IgD-negative memory B cell (primary cell): ENCODE data around the gene FMC1. TPM values are rescaled to one million over a fixed set of nuclear protein-coding genes. Genes with fewer than 3 reads are reported as not detected.
A peak's percentile ranks its signal among the peaks of the same experiment; 100 is the strongest.
"Not testable (repeated sequence)": the region's sequence is repeated elsewhere in the genome, so short reads cannot be mapped to it uniquely, and the experiment has no call there.

ENCODE experiments used
- H3K27ac Mint-ChIP-seq, 3 donors: one replicate each; pipeline ENCODE4 v1.8.0; 2020 to 2022; ENCODE audit warnings: mild to moderate bottlenecking in 3 of 3, mixed read lengths in 3 of 3, moderate library complexity in 1 of 3
- H3K27me3 Mint-ChIP-seq: one replicate; pipeline ENCODE4 v1.8.0; 2021; ENCODE audit warnings: mixed read lengths
- H3K36me3 Mint-ChIP-seq: one replicate; pipeline ENCODE4 v1.8.0; 2020; ENCODE audit warnings: mild to moderate bottlenecking, mixed read lengths
- H3K4me1 Mint-ChIP-seq, 3 donors: one replicate each; pipeline ENCODE4 v1.8.0; 2020 to 2022; ENCODE audit warnings: mixed read lengths in 3 of 3, mild to moderate bottlenecking in 1 of 3
- H3K4me3 Mint-ChIP-seq, 4 donors: one replicate each; pipeline ENCODE4 v1.8.0; 2020 to 2022; ENCODE audit warnings: mild to moderate bottlenecking in 4 of 4, mixed read lengths in 4 of 4, moderate library complexity in 3 of 4
- H3K9me3 Mint-ChIP-seq, 3 donors: one replicate each; pipeline ENCODE4 v1.8.0; 2020 to 2021; ENCODE audit warnings: mixed read lengths in 3 of 3, mild to moderate bottlenecking in 1 of 3
- polyA plus RNA-seq: library from polyadenylated mRNA; unstranded; fragments of 300-500 nt; fragmentation: Illumina TruSeq; gene quantifications from one replicate; pipeline ENCODE4 v1.2.3, GENCODE V29; 2021

FMC1 gene
- polyA plus RNA-seq, result 61.6 TPM

- Mint-ChIP-seq H3K4me3 (peak within 1 kb of the TSS; percentile 90 to 99 (median 98)), H3K9me3 (peaks cover 0 to 8% (median 4%) of the 10 kb centered on the region in 3 donors), H3K36me3 (peaks cover 3% of the 10 kb centered on the region), H3K4me1 (peaks cover 15 to 21% (median 20%) of the 10 kb centered on the region in 3 donors), H3K27ac (peak within 1 kb of the TSS; percentile 99 to 100 (median 99)), H3K27me3 (peaks cover 3% of the 10 kb centered on the region)
Measured at GRCh38 chr7:139341058-139341775, at the start of gene FMC1. TSS of gene FMC1 (plus strand) at chr7:139341337. CDS start at chr7:139341385, 48 bp downstream.

GRCh38 chr7:139292821-139293220, 48.3 kb upstream of the FMC1 start:
- no peaks in the 10 kb centered on the region for H3K4me1 Mint-ChIP-seq
- no peaks in the 10 kb centered on the region for H3K27me3 Mint-ChIP-seq
- H3K27ac Mint-ChIP-seq, result no peak overlapping the region
- no peak overlapping the region for H3K4me3 Mint-ChIP-seq
- peaks cover 10% of the 10 kb centered on the region for H3K36me3 Mint-ChIP-seq
- no peaks in the 10 kb centered on the region for H3K9me3 Mint-ChIP-seq

GRCh38 chr7:139293534-139293933, 47.6 kb upstream of the FMC1 start:
- Mint-ChIP-seq H3K27me3 (no peaks in the 10 kb centered on the region), H3K4me3 (no peak overlapping the region), H3K27ac (no peak overlapping the region), H3K36me3 (peaks cover 10% of the 10 kb centered on the region), H3K4me1 (no peaks in the 10 kb centered on the region), H3K9me3 (no peaks in the 10 kb centered on the region)

- H3K27ac Mint-ChIP-seq, result no peak overlapping the region
- no peaks in the 10 kb centered on the region for H3K27me3 Mint-ChIP-seq
- no peaks in the 10 kb centered on the region for H3K4me1 Mint-ChIP-seq
- peaks cover 10% of the 10 kb centered on the region for H3K36me3 Mint-ChIP-seq
- H3K4me3 Mint-ChIP-seq, result peak overlapping the region in 1 of 4 donors; percentile 9
- no peaks in the 10 kb centered on the region for H3K9me3 Mint-ChIP-seq
Measured at GRCh38 chr7:139294241-139294640, 46.9 kb upstream of the FMC1 start.

- no peak overlapping the region for H3K4me3 Mint-ChIP-seq
- H3K27me3 Mint-ChIP-seq, result no peaks in the 10 kb centered on the region
- no peak overlapping the region for H3K27ac Mint-ChIP-seq
- H3K36me3 Mint-ChIP-seq, result peaks cover 10% of the 10 kb centered on the region
- no peaks in the 10 kb centered on the region for H3K9me3 Mint-ChIP-seq
- H3K4me1 Mint-ChIP-seq, result no peaks in the 10 kb centered on the region
Measured at GRCh38 chr7:139294951-139295575, 46.1 kb upstream of the FMC1 start.

GRCh38 chr7:139297795-139298194, 43.3 kb upstream of the FMC1 start:
- Mint-ChIP-seq H3K36me3 (peaks cover 13% of the 10 kb centered on the region), H3K27me3 (no peaks in the 10 kb centered on the region), H3K4me3 (no peak overlapping the region), H3K9me3 (no peaks in the 10 kb centered on the region), H3K4me1 (no peaks in the 10 kb centered on the region), H3K27ac (no peak overlapping the region)

GRCh38 chr7:139299296-139299695, 41.8 kb upstream of the FMC1 start:
- no peak overlapping the region for H3K4me3 Mint-ChIP-seq
- peaks cover 13% of the 10 kb centered on the region for H3K36me3 Mint-ChIP-seq
- H3K9me3 Mint-ChIP-seq, result no peaks in the 10 kb centered on the region
- H3K27me3 Mint-ChIP-seq, result no peaks in the 10 kb centered on the region
- no peak overlapping the region for H3K27ac Mint-ChIP-seq
- no peaks in the 10 kb centered on the region for H3K4me1 Mint-ChIP-seq

GRCh38 chr7:139300390-139300789, 40.7 kb upstream of the FMC1 start:
- H3K27me3 Mint-ChIP-seq, result no peaks in the 10 kb centered on the region
- peaks cover 8% of the 10 kb centered on the region for H3K36me3 Mint-ChIP-seq
- H3K4me3 Mint-ChIP-seq, result no peak overlapping the region
- H3K9me3 Mint-ChIP-seq, result no peaks in the 10 kb centered on the region
- no peaks in the 10 kb centered on the region for H3K4me1 Mint-ChIP-seq
- H3K27ac Mint-ChIP-seq, result no peak overlapping the region

- Mint-ChIP-seq H3K27ac (no peak overlapping the region), H3K4me3 (no peak overlapping the region), H3K9me3 (no peaks in the 10 kb centered on the region), H3K4me1 (no peaks in the 10 kb centered on the region), H3K36me3 (peaks cover 13% of the 10 kb centered on the region), H3K27me3 (no peaks in the 10 kb centered on the region)
Measured at GRCh38 chr7:139304517-139304916, 36.6 kb upstream of the FMC1 start.

- H3K27ac Mint-ChIP-seq, result no peak overlapping the region
- H3K9me3 Mint-ChIP-seq, result no peaks in the 10 kb centered on the region
- peaks cover 2% of the 10 kb centered on the region for H3K27me3 Mint-ChIP-seq
- H3K4me3 Mint-ChIP-seq, result no peak overlapping the region
- H3K4me1 Mint-ChIP-seq, result peaks cover 0 to 2% (median 0%) of the 10 kb centered on the region in 3 donors
- H3K36me3 Mint-ChIP-seq, result peaks cover 3% of the 10 kb centered on the region
Measured at GRCh38 chr7:139317939-139318505, 23.1 kb upstream of the FMC1 start.

GRCh38 chr7:139321071-139321745, 19.9 kb upstream of the FMC1 start:
- Mint-ChIP-seq H3K4me3 (no peak overlapping the region), H3K36me3 (peaks cover 3% of the 10 kb centered on the region), H3K9me3 (no peaks in the 10 kb centered on the region), H3K4me1 (peaks cover 0 to 2% (median 0%) of the 10 kb centered on the region in 3 donors), H3K27ac (no peak overlapping the region), H3K27me3 (no peaks in the 10 kb centered on the region)

GRCh38 chr7:139324709-139325108, 16.4 kb upstream of the FMC1 start:
- not testable (repeated sequence) for H3K4me3 Mint-ChIP-seq, H3K4me1 Mint-ChIP-seq, H3K27me3 Mint-ChIP-seq, H3K36me3 Mint-ChIP-seq, H3K27ac Mint-ChIP-seq, H3K9me3 Mint-ChIP-seq

GRCh38 chr7:139328375-139328774, 12.8 kb upstream of the FMC1 start:
- Mint-ChIP-seq H3K4me1 (peaks cover 0 to 4% (median 2%) of the 10 kb centered on the region in 3 donors), H3K27me3 (no peaks in the 10 kb centered on the region), H3K4me3 (no peak overlapping the region), H3K36me3 (no peaks in the 10 kb centered on the region), H3K9me3 (no peaks in the 10 kb centered on the region), H3K27ac (no peak overlapping the region)

GRCh38 chr7:139329119-139329518, 12.0 kb upstream of the FMC1 start:
- no peaks in the 10 kb centered on the region for H3K9me3 Mint-ChIP-seq
- no peak overlapping the region for H3K27ac Mint-ChIP-seq
- peaks cover 0 to 4% (median 2%) of the 10 kb centered on the region in 3 donors for H3K4me1 Mint-ChIP-seq
- no peak overlapping the region for H3K4me3 Mint-ChIP-seq
- H3K36me3 Mint-ChIP-seq, result no peaks in the 10 kb centered on the region
- H3K27me3 Mint-ChIP-seq, result no peaks in the 10 kb centered on the region

GRCh38 chr7:139330333-139331030, 10.7 kb upstream of the FMC1 start:
- Mint-ChIP-seq H3K4me3 (no peak overlapping the region), H3K9me3 (peaks cover 0 to 4% (median 0%) of the 10 kb centered on the region in 3 donors), H3K36me3 (peaks cover 3% of the 10 kb centered on the region), H3K4me1 (peaks cover 0 to 4% (median 2%) of the 10 kb centered on the region in 3 donors), H3K27ac (no peak overlapping the region), H3K27me3 (no peaks in the 10 kb centered on the region)
